Stimulated activated CD8-positive, alpha-beta memory T cell treated with anti-CD3 and anti-CD28 coated beads, Interleukin-15, amount 100 ng/mL, for 24 hours (primary cell): Measurements from ENCODE around the gene DCLRE1B.
"Not testable (repeated sequence)": the region's sequence is repeated elsewhere in the genome, so short reads cannot be mapped to it uniquely, and the experiment has no call there.

ENCODE experiments used
- DNase-seq: peaks from one replicate; pipeline ENCODE4 v3.0.0-alpha.2; 2020; ENCODE audit warnings: low read depth

Gene DCLRE1B

GRCh38 chr1:113948151-113948550, 43.0 kb downstream of the DCLRE1B start:
- DNase-seq = not testable (repeated sequence)

DNA sequence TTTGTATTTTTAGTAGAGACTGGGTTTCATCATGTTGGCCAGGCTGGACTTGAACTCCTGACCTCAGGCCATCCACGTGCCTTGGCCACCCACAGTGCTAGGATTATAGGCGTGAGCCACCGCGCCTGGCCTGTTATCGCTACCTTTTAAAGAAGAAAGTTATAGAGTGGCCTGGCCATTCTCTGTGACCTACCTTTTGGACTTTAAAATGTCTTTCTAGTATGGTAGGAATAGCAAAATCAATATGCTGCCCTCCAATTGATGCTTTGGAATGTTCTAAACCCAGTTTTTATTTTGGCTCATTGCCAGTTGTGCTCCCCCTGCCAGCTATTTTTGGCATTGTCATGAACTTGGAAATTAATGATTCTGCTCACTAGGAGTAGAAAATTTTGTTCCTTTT, 43.9 kb downstream of the DCLRE1B start:
- DNase-seq = no peak

DNA sequence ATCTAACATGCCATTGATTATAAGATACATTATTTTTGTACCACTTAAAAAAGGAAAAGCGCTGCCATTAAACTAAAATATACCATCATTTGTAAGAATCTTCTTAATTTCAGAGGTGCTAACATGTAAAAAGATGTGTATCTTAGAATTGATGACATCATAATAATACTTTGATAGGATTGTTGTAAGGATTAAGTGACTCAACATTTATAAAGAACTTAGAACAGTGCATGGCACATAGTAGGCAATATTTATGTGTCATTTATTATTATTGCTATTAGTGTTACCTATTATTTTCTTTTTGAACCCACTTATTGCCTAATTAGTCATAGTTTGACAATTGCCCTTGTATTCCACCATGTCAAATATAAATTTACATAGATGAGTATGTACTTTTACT, 45.8 kb downstream of the DCLRE1B start:
- no peak for DNase-seq

DNA sequence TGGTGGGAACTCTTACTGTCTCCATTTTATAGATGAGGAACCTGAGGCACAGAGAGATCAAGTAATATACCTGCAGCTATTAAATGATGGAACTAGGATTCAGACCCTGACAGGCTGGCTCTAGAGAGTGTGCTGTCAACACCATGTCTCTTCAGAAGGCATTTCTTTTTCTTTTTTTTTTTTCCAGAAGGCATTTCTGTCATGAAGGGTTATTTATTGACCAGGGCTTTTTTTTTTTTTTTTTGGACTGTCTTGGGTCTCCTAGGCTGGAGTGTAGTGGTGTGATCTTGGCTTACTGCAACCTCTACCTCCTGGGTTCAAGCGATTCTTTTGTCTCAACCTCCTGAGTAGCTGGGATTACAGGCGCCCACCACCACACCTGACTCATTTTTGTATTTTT, 46.6 kb downstream of the DCLRE1B start:
- no peak for DNase-seq

- DNase-seq = no peak
These were observed 52.9 kb downstream of the DCLRE1B start for GRCh38 chr1:113957984-113958383.

GRCh38 chr1:113958691-113959090, 53.6 kb downstream of the DCLRE1B start:
- no peak for DNase-seq

DNA sequence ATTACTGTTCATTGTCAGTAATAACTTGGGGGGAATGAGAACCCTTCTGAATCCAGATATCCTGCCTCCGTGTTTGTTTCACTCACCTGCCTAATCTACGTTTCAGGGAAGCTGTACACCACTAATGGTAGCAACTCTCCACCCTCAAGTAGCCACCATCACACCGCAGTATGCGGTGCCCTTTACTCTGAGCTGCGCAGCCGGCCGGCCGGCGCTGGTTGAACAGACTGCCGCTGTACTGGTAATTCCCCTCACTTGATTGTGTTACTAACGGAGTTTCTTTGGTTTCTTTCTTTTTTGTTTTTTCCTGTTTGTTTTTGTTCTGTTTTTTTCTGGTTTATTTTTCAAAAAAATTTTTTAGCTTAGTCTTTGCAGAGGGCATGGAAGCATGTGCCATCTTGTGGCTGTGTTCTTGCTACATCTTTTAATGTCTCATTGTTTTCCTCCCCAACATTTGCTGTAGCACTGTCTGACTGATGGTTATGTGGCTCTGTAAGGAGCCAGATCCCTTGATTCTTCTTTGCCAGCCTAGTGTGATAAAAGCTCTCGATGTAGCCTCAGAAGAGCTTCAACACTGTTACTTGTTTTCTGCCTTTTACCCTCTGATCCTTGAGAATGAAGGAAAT, 58.3 kb downstream of the DCLRE1B start:
- DNase-seq = no peak
